T-helper 1 cell treated with Interleukin-12 subunit alpha and Interleukin-12 subunit beta and Interleukin-4 antibody, amounts not matched to agents 30 μg/mL and 1 μg/mL, for 36 hours (primary cell): ENCODE data around the gene TSN.
"Not testable (repeated sequence)": the region's sequence is repeated elsewhere in the genome, so short reads cannot be mapped to it uniquely, and the experiment has no call there.

Experiments
- H3K27ac Mint-ChIP-seq: one replicate; pipeline ENCODE4 v1.8.0; 2021; ENCODE audit warnings: mild to moderate bottlenecking, mixed read lengths
- H3K27me3 Mint-ChIP-seq: one replicate; pipeline ENCODE4 v1.8.0; 2021; ENCODE audit warnings: low read depth, mixed read lengths
- H3K36me3 Mint-ChIP-seq: one replicate; pipeline ENCODE4 v1.8.0; 2021; ENCODE audit warnings: low read depth, mixed read lengths
- H3K4me1 Mint-ChIP-seq: one replicate; pipeline ENCODE4 v1.8.0; 2021; ENCODE audit warnings: low read depth, mixed read lengths
- H3K4me3 Mint-ChIP-seq: one replicate; pipeline ENCODE4 v1.8.0; 2021; ENCODE audit warnings: mild to moderate bottlenecking, moderate library complexity, mixed read lengths
- H3K9me3 Mint-ChIP-seq: one replicate; pipeline ENCODE4 v1.8.0; 2021; ENCODE audit warnings: mixed read lengths

The TSN gene

GRCh38 chr2:121755237-121756111, at the start of gene TSN:
Gene TSN, plus strand, starts transcription at chr2:121755651. Its CDS starts 129 bp downstream, at chr2:121755780.
- Mint-ChIP-seq H3K36me3 (no peaks in the 10 kb centered on the region), H3K9me3 (no peaks in the 10 kb centered on the region), H3K4me1 (peaks cover 16% of the 10 kb centered on the region), H3K27me3 (no peaks in the 10 kb centered on the region), H3K4me3 (peak within 1 kb of the TSS; percentile 91), H3K27ac (peak within 1 kb of the TSS; percentile 85)

GRCh38 chr2:121705958-121706357, 49.5 kb upstream of the TSN start:
- no peak overlapping the region for H3K4me3 Mint-ChIP-seq
- H3K27me3 Mint-ChIP-seq, result peaks cover 6% of the 10 kb centered on the region
- H3K27ac Mint-ChIP-seq, result no peak overlapping the region
- no peaks in the 10 kb centered on the region for H3K9me3 Mint-ChIP-seq
- H3K36me3 Mint-ChIP-seq, result no peaks in the 10 kb centered on the region
- H3K4me1 Mint-ChIP-seq, result peaks cover 18% of the 10 kb centered on the region

- peaks cover 6% of the 10 kb centered on the region for H3K27me3 Mint-ChIP-seq
- H3K4me1 Mint-ChIP-seq, result peaks cover 6% of the 10 kb centered on the region
- no peaks in the 10 kb centered on the region for H3K36me3 Mint-ChIP-seq
- H3K4me3 Mint-ChIP-seq, result no peak overlapping the region
- H3K27ac Mint-ChIP-seq, result no peak overlapping the region
- no peaks in the 10 kb centered on the region for H3K9me3 Mint-ChIP-seq
Observed at GRCh38 chr2:121707344-121707919, 48.0 kb upstream of the TSN start.

- Mint-ChIP-seq H3K27ac (no peak overlapping the region), H3K4me1 (peaks cover 3% of the 10 kb centered on the region), H3K36me3 (no peaks in the 10 kb centered on the region), H3K4me3 (no peak overlapping the region), H3K27me3 (peaks cover 6% of the 10 kb centered on the region), H3K9me3 (no peaks in the 10 kb centered on the region)
Observed at GRCh38 chr2:121707920-121708361, 47.5 kb upstream of the TSN start.

DNA sequence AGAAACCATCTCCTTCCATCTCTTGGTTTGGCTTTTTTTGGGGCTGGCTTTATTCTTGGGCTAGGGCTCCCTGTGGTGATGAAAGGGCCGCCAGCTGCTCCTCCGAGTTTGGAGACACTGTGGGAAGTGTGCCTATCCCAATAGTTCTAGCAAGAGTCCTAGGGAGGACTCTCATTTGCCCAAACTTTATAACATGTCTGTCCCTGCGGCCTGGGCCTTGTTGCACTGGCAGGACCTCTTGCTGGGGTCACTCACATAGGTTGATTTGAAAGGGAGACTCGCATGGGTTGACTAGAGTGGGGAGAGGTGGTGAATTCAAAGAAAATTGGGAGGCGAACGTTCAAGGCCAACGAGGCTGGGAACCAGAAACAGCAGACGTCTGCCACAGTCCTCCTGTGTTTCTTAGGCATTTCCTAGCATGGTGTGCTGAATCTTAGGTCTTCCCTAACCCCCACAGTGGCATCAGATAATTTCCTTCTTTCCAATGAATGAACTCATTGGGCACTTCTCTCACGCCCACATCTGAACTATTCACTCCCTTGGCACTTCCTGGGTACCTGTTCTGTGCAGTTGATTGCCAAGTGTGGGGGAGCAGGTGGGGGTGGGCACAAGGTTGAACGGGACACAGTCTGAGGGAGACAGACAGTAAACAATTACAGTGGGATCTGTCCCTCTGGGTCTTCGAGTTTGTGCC, 45.5 kb upstream of the TSN start:
- Mint-ChIP-seq H3K9me3 (no peaks in the 10 kb centered on the region), H3K27me3 (peaks cover 6% of the 10 kb centered on the region), H3K4me3 (no peak overlapping the region), H3K27ac (no peak overlapping the region), H3K4me1 (peaks cover 3% of the 10 kb centered on the region), H3K36me3 (no peaks in the 10 kb centered on the region)

GRCh38 chr2:121710470-121711170, 44.8 kb upstream of the TSN start:
- no peaks in the 10 kb centered on the region for H3K36me3 Mint-ChIP-seq

GRCh38 chr2:121711481-121711880, 44.0 kb upstream of the TSN start:
- not testable (repeated sequence) for H3K4me3 Mint-ChIP-seq, H3K36me3 Mint-ChIP-seq, H3K27ac Mint-ChIP-seq, H3K9me3 Mint-ChIP-seq, H3K27me3 Mint-ChIP-seq, H3K4me1 Mint-ChIP-seq

More at GRCh38 chr2:121710470-121711170, 44.8 kb upstream of the TSN start:
- no peak overlapping the region for H3K27ac Mint-ChIP-seq
- peaks cover 3% of the 10 kb centered on the region for H3K4me1 Mint-ChIP-seq
- peaks cover 6% of the 10 kb centered on the region for H3K27me3 Mint-ChIP-seq
- H3K9me3 Mint-ChIP-seq, result no peaks in the 10 kb centered on the region
- no peak overlapping the region for H3K4me3 Mint-ChIP-seq

- no peak overlapping the region for H3K4me3 Mint-ChIP-seq
Observed at GRCh38 chr2:121716126-121716525, 39.3 kb upstream of the TSN start.

GRCh38 chr2:121717529-121717928, 37.9 kb upstream of the TSN start:
- no peaks in the 10 kb centered on the region for H3K36me3 Mint-ChIP-seq
- H3K4me1 Mint-ChIP-seq, result peaks cover 10% of the 10 kb centered on the region

More at GRCh38 chr2:121716126-121716525, 39.3 kb upstream of the TSN start:
- Mint-ChIP-seq H3K27ac (no peak overlapping the region), H3K9me3 (no peaks in the 10 kb centered on the region), H3K4me1 (peaks cover 4% of the 10 kb centered on the region), H3K27me3 (no peaks in the 10 kb centered on the region), H3K36me3 (no peaks in the 10 kb centered on the region)

GRCh38 chr2:121721926-121722325, 33.5 kb upstream of the TSN start:
- peaks cover 12% of the 10 kb centered on the region for H3K4me1 Mint-ChIP-seq
- no peaks in the 10 kb centered on the region for H3K27me3 Mint-ChIP-seq
- no peaks in the 10 kb centered on the region for H3K9me3 Mint-ChIP-seq
- peaks cover 2% of the 10 kb centered on the region for H3K36me3 Mint-ChIP-seq
- no peak overlapping the region for H3K4me3 Mint-ChIP-seq
- no peak overlapping the region for H3K27ac Mint-ChIP-seq

More at GRCh38 chr2:121717529-121717928, 37.9 kb upstream of the TSN start:
- Mint-ChIP-seq H3K27ac (no peak overlapping the region), H3K9me3 (no peaks in the 10 kb centered on the region), H3K4me3 (no peak overlapping the region), H3K27me3 (no peaks in the 10 kb centered on the region)

- Mint-ChIP-seq H3K27ac (no peak overlapping the region), H3K4me1 (peaks cover 12% of the 10 kb centered on the region), H3K27me3 (no peaks in the 10 kb centered on the region), H3K36me3 (peaks cover 6% of the 10 kb centered on the region), H3K9me3 (no peaks in the 10 kb centered on the region), H3K4me3 (no peak overlapping the region)
Observed at GRCh38 chr2:121722479-121722878, 33.0 kb upstream of the TSN start.

- H3K27ac Mint-ChIP-seq, result no peak overlapping the region
- peaks cover 12% of the 10 kb centered on the region for H3K36me3 Mint-ChIP-seq
- H3K4me3 Mint-ChIP-seq, result no peak overlapping the region
- no peaks in the 10 kb centered on the region for H3K27me3 Mint-ChIP-seq
- peaks cover 12% of the 10 kb centered on the region for H3K4me1 Mint-ChIP-seq
- H3K9me3 Mint-ChIP-seq, result no peaks in the 10 kb centered on the region
Observed at GRCh38 chr2:121723316-121723715, 32.1 kb upstream of the TSN start.

DNA sequence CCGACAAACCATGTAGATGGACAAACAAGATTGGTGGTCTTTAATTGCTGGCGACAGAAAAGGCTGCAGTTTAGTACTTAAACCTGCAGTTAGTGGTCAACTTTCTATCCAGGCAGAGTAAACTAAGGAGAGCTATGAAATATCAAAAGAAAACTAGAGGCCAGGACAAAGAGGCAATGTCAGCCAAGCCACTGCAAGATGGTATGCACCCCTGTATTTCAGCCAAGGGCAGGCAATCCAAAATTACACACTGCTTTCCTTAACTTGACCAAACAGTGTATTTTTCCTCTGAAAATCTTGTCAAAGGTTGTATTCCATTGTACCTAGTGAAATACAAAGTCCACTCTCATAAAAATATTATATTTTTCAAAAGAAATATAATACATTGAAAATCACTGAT, 28.1 kb upstream of the TSN start:
- peaks cover 13% of the 10 kb centered on the region for H3K4me1 Mint-ChIP-seq
- H3K4me3 Mint-ChIP-seq, result no peak overlapping the region
- no peaks in the 10 kb centered on the region for H3K27me3 Mint-ChIP-seq
- peaks cover 32% of the 10 kb centered on the region for H3K36me3 Mint-ChIP-seq
- no peaks in the 10 kb centered on the region for H3K9me3 Mint-ChIP-seq
- H3K27ac Mint-ChIP-seq, result no peak overlapping the region

DNA sequence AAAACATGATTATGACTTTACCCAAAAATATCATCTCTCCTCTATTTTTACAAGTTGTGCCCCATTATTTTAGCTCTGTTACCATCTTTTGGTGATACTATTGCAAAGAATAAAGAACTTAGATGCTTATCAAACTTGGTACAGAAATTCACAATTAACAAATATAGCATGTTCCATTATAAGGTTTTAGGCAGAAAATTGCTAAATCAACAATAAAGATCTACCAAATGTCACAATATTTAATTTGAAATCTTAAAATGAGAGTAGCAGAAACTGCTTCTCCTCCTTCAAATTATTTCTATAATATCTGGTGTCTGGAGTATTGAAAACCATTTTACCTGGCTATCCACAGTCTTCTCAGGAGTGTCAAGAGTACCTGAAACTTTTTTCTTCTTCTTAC, 27.5 kb upstream of the TSN start:
- H3K27ac Mint-ChIP-seq, result no peak overlapping the region
- H3K4me1 Mint-ChIP-seq, result peaks cover 11% of the 10 kb centered on the region
- H3K27me3 Mint-ChIP-seq, result no peaks in the 10 kb centered on the region
- no peak overlapping the region for H3K4me3 Mint-ChIP-seq
- no peaks in the 10 kb centered on the region for H3K9me3 Mint-ChIP-seq
- H3K36me3 Mint-ChIP-seq, result peaks cover 35% of the 10 kb centered on the region
